Sigmoid colon (tissue), 7 donors: Measurements from ENCODE around the gene FXYD7. TPM values are rescaled to one million over a fixed set of nuclear protein-coding genes. Genes with fewer than 3 reads are reported as not detected.

Source experiments
- DNase-seq: peaks from one replicate; pipeline ENCODE4 v3.0.0-alpha.2; 2019
- H3K27ac ChIP-seq, 4 donors: fragments of 200-600 bp; sonication (generic); one replicate each; pipeline ENCODE4 v1.5.1; 2016 to 2019; ENCODE audit warnings: mild to moderate bottlenecking in 1 of 4
- H3K27me3 ChIP-seq, 3 donors: fragments of 200-600 bp; sonication (generic); one replicate each; pipeline ENCODE4 v1.5.1; 2019; ENCODE audit warnings: mild to moderate bottlenecking in 1 of 3
- H3K36me3 ChIP-seq, 4 donors: fragments of 200-600 bp; sonication (generic); one replicate each; pipeline ENCODE4 v1.5.1; 2016 to 2019
- H3K4me1 ChIP-seq, 4 donors: fragments of 200-600 bp; sonication (generic); one replicate each; pipeline ENCODE4 v1.5.1; 2017 to 2019
- H3K4me3 ChIP-seq, 4 donors: fragments of 200-600 bp; sonication (generic); one replicate each; pipeline ENCODE4 v1.5.1; 2017 to 2019; ENCODE audit warnings: mild to moderate bottlenecking in 2 of 4, moderate library complexity in 1 of 4
- H3K9me3 ChIP-seq, 4 donors: fragments of 200-600 bp in 3 of 4; sonication (generic) in 3 of 4; one replicate each; pipeline versions ENCODE4 v1.5.1 to v1.6.1; 2013 to 2019
- EP300 ChIP-seq, 4 donors: sonication (generic); formaldehyde crosslinking; IDR thresholded peaks; one replicate each; pipeline ENCODE4 v1.6.1; 2017; ENCODE audit warnings: antibody characterized with exemption in 4 of 4
- POLR2A ChIP-seq, 2 donors: fragments of 450-650 bp; IDR thresholded peaks; one replicate each; pipeline ENCODE4 v1.6.1; 2016; ENCODE audit warnings: antibody characterized with exemption in 2 of 2, mild to moderate bottlenecking in 2 of 2, moderate library complexity in 2 of 2
- POLR2AphosphoS5 ChIP-seq, 4 donors: sonication (generic); formaldehyde crosslinking; IDR thresholded peaks; one replicate each; pipeline ENCODE4 v1.6.1; 2017; ENCODE audit warnings: antibody characterized with exemption in 4 of 4
- WGBS, 2 donors: extraction: QIAGEN DNeasy Blood & Tissue Kit; methylation state at CpG; one replicate each; pipeline ENCODE4 v1.1.7; 2013; 5-methylcytosine and 5-hydroxymethylcytosine counted together
- intact Hi-C: fragments of 100-400 bp; cut with DNase I; formaldehyde crosslinking; loops from one replicate; pipeline ENCODE4 v1.15.1; 2023
- polyA plus RNA-seq, 3 donors: library from polyadenylated mRNA; stranded (reverse); fragments of 200-250 nt; gene quantifications; one replicate each; pipeline ENCODE4 v1.2.3, GENCODE V29; 2013
- total RNA-seq, 4 donors: library from RNA; depleted of rRNA; stranded (reverse); fragments of >200 nt; gene quantifications; one replicate each; pipeline ENCODE4 v1.1.0, GENCODE V29; 2016
- TF ChIP-seq, protein P1 (sequence below), 4 experiments: fragments of 450-650 bp in 3 of 4; fragments of 200-600 bp in 1 of 4; IDR thresholded peaks; one replicate each; pipeline ENCODE4 v1.5.1; 2016 to 2019; ENCODE audit warnings: antibody characterized with exemption in 4 of 4, mild to moderate bottlenecking in 3 of 4, moderate library complexity in 2 of 4
- donor health status: healthy with polysubstance abuse.
- donor health status: Bipolar disorder and iron deficiency.
- donor health status: healthy.

FXYD7 gene
- total and polyA plus RNA-seq, 7 donors = 1.7 to 3.3 TPM; not detected in 5

GRCh38 chr19:35178701-35179100, 35.6 kb downstream of the FXYD7 start:
- H3K36me3 ChIP-seq = no peaks in the 10 kb centered on the region
- no peaks in the 10 kb centered on the region for H3K27me3 ChIP-seq
- H3K9me3 ChIP-seq = peaks cover 0 to 2% (median 0%) of the 10 kb centered on the region in 4 donors
- no peaks in the 10 kb centered on the region for H3K4me1 ChIP-seq
- no peak for DNase-seq
- intact Hi-C loops = no loop called here
- no peak overlapping the region for H3K4me3 ChIP-seq
- no peak for TF ChIP-seq POLR2A (IDR thresholded peaks at IDR 0.05)
- TF ChIP-seq POLR2AphosphoS5 (IDR thresholded peaks at IDR 0.05) = peak in 2 of 4 donors; percentile 10 to 12
- TF ChIP-seq, protein P1, sequence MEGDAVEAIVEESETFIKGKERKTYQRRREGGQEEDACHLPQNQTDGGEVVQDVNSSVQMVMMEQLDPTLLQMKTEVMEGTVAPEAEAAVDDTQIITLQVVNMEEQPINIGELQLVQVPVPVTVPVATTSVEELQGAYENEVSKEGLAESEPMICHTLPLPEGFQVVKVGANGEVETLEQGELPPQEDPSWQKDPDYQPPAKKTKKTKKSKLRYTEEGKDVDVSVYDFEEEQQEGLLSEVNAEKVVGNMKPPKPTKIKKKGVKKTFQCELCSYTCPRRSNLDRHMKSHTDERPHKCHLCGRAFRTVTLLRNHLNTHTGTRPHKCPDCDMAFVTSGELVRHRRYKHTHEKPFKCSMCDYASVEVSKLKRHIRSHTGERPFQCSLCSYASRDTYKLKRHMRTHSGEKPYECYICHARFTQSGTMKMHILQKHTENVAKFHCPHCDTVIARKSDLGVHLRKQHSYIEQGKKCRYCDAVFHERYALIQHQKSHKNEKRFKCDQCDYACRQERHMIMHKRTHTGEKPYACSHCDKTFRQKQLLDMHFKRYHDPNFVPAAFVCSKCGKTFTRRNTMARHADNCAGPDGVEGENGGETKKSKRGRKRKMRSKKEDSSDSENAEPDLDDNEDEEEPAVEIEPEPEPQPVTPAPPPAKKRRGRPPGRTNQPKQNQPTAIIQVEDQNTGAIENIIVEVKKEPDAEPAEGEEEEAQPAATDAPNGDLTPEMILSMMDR (IDR thresholded peaks at IDR 0.05) = no peak
- TF ChIP-seq EP300 (IDR thresholded peaks at IDR 0.05) = no peak
- H3K27ac ChIP-seq = no peak overlapping the region
- WGBS, 2 donors = 54 to 66% methylated on average over 2 of the region's 2 CpGs

DNA sequence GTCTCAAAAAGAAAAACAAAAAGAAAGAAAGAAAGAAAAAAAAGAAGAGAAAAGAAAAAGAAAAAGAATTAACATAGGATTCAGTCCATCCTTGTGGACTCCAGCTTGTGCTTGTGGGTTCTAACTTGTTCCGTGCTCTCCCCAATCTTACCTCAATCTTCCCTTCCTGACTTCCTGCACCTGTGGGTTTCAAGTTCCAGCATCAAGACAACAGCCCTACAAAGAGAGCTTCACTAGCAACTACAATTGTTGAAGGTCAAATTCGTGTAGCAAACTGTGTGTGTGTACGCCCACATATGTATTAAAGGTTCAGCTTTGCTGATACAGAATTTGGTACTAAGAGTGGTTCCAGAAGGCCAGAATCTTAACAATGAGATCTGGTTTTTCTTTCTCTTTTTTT, 36.8 kb downstream of the FXYD7 start:
- TF ChIP-seq, protein P1 (IDR thresholded peaks at IDR 0.05) = no peak
- TF ChIP-seq POLR2AphosphoS5 (IDR thresholded peaks at IDR 0.05) = no peak
- TF ChIP-seq POLR2A (IDR thresholded peaks at IDR 0.05) = no peak
- TF ChIP-seq EP300 (IDR thresholded peaks at IDR 0.05) = no peak
- no peaks in the 10 kb centered on the region for H3K36me3 ChIP-seq
- H3K27ac ChIP-seq = no peak overlapping the region
- DNase-seq = no peak
- no peaks in the 10 kb centered on the region for H3K4me1 ChIP-seq
- intact Hi-C loops = no loop called here
- no peak overlapping the region for H3K4me3 ChIP-seq
- H3K27me3 ChIP-seq = no peaks in the 10 kb centered on the region
- 64 to 76% methylated on average over 3 of the region's 3 CpGs for WGBS, 2 donors
- peaks cover 0 to 5% (median 0%) of the 10 kb centered on the region in 4 donors for H3K9me3 ChIP-seq

- Histone ChIP-seq H3K4me3 (no peak overlapping the region), H3K36me3 (no peaks in the 10 kb centered on the region)
- 93 to 94% methylated on average over 1 of the region's 1 CpG for WGBS, 2 donors
Measured at GRCh38 chr19:35181387-35181786, 38.3 kb downstream of the FXYD7 start.

GRCh38 chr19:35184267-35184666, 41.2 kb downstream of the FXYD7 start:
- Histone ChIP-seq H3K36me3 (no peaks in the 10 kb centered on the region), H3K4me3 (no peak overlapping the region), H3K27me3 (no peaks in the 10 kb centered on the region), H3K27ac (no peak overlapping the region), H3K9me3 (peaks cover 0 to 5% (median 0%) of the 10 kb centered on the region in 4 donors), H3K4me1 (no peaks in the 10 kb centered on the region)
- DNase-seq = no peak
- intact Hi-C loops = no loop called here
- TF ChIP-seq POLR2AphosphoS5 (IDR thresholded peaks at IDR 0.05) (no peak), EP300 (IDR thresholded peaks at IDR 0.05) (no peak), POLR2A (IDR thresholded peaks at IDR 0.05) (no peak)
- TF ChIP-seq, protein P1 (IDR thresholded peaks at IDR 0.05) = no peak
- 85 to 91% methylated on average over 1 of the region's 1 CpG for WGBS, 2 donors

More at GRCh38 chr19:35181387-35181786, 38.3 kb downstream of the FXYD7 start:
- H3K4me1 ChIP-seq = no peaks in the 10 kb centered on the region
- no peak for DNase-seq
- peaks cover 0 to 5% (median 0%) of the 10 kb centered on the region in 4 donors for H3K9me3 ChIP-seq
- TF ChIP-seq POLR2A (IDR thresholded peaks at IDR 0.05) (no peak), EP300 (IDR thresholded peaks at IDR 0.05) (no peak), POLR2AphosphoS5 (IDR thresholded peaks at IDR 0.05) (no peak)
- TF ChIP-seq, protein P1 (IDR thresholded peaks at IDR 0.05) = no peak
- intact Hi-C loops = no loop called here
- H3K27ac ChIP-seq = no peak overlapping the region
- no peaks in the 10 kb centered on the region for H3K27me3 ChIP-seq

GRCh38 chr19:35184884-35185283, 41.8 kb downstream of the FXYD7 start:
- TF ChIP-seq, protein P1 (IDR thresholded peaks at IDR 0.05) = no peak
- no peak for TF ChIP-seq POLR2AphosphoS5 (IDR thresholded peaks at IDR 0.05)
- no peak for TF ChIP-seq POLR2A (IDR thresholded peaks at IDR 0.05)
- TF ChIP-seq EP300 (IDR thresholded peaks at IDR 0.05) = no peak
- H3K36me3 ChIP-seq = no peaks in the 10 kb centered on the region
- H3K27ac ChIP-seq = no peak overlapping the region
- H3K27me3 ChIP-seq = no peaks in the 10 kb centered on the region
- no peak overlapping the region for H3K4me3 ChIP-seq
- H3K4me1 ChIP-seq = no peaks in the 10 kb centered on the region
- H3K9me3 ChIP-seq = peaks cover 0 to 5% (median 0%) of the 10 kb centered on the region in 4 donors
- WGBS, 2 donors = 82 to 92% methylated on average over 2 of the region's 2 CpGs
- DNase-seq = no peak
- intact Hi-C loops = no loop called here
